LoVo (cell line): ENCODE measurements around the gene RABAC1.
"Not testable (repeated sequence)": the region's sequence is repeated elsewhere in the genome, so short reads cannot be mapped to it uniquely, and the experiment has no call there.

Source experiments
- DNase-seq: peaks from one replicate; pipeline ENCODE4 v3.0.0-alpha.2; 2016; ENCODE audit warnings: low spot score

The RABAC1 gene

GRCh38 chr19:41945135-41945766 is 13.9 kb downstream of the RABAC1 start:
- DNase-seq, result no peak

- DNase-seq, result no peak
Observed at GRCh38 chr19:41944336-41944735, 14.8 kb downstream of the RABAC1 start.

- no peak for DNase-seq
Observed at GRCh38 chr19:41941410-41942202, 17.5 kb downstream of the RABAC1 start.

GRCh38 chr19:41940731-41941409 is 18.3 kb downstream of the RABAC1 start:
- no peak for DNase-seq

- DNase-seq, result no peak
Observed at GRCh38 chr19:41939861-41940730, 19.0 kb downstream of the RABAC1 start.

GRCh38 chr19:41939209-41939608 is 19.9 kb downstream of the RABAC1 start:
- not testable (repeated sequence) for DNase-seq

- DNase-seq, result no peak
Observed at GRCh38 chr19:41937525-41938468, 21.3 kb downstream of the RABAC1 start.

GRCh38 chr19:41936961-41937360 is 22.2 kb downstream of the RABAC1 start:
- DNase-seq, result no peak

- DNase-seq, result no peak
Observed at GRCh38 chr19:41936416-41936850, 22.7 kb downstream of the RABAC1 start.

GRCh38 chr19:41935760-41936415 is 23.2 kb downstream of the RABAC1 start:
- DNase-seq, result no peak

GRCh38 chr19:41934849-41935374 is 24.2 kb downstream of the RABAC1 start:
- DNase-seq, result peak; percentile 63

- DNase-seq, result no peak
Observed at GRCh38 chr19:41933693-41934426, 25.3 kb downstream of the RABAC1 start.

- DNase-seq, result no peak
Observed at GRCh38 chr19:41932720-41933332, 26.3 kb downstream of the RABAC1 start.

- DNase-seq, result no peak
Observed at GRCh38 chr19:41932259-41932719, 26.8 kb downstream of the RABAC1 start.

- no peak for DNase-seq
Observed at GRCh38 chr19:41930926-41931592, 28.1 kb downstream of the RABAC1 start.

- no peak for DNase-seq
Observed at GRCh38 chr19:41930322-41930722, 28.8 kb downstream of the RABAC1 start.

- no peak for DNase-seq
Observed at GRCh38 chr19:41929536-41930071, 29.5 kb downstream of the RABAC1 start.
